Tibial artery (tissue), 4 donors: ENCODE measurements around the gene GPR4.

Experiments used
- DNase-seq, 2 donors: peaks; one replicate each; pipeline ENCODE4 v3.0.0-alpha.2; 2019
- H3K27ac ChIP-seq, 2 donors: fragments of 200-600 bp; sonication (generic) in 1 of 2; 1 replicate in 1 of 2; 2 replicates in 1 of 2; pipeline ENCODE4 v1.5.1; 2018 to 2019; ENCODE audit warnings: mild to moderate bottlenecking in 1 of 2
- H3K27me3 ChIP-seq, 2 donors: fragments of 200-600 bp; sonication (generic) in 1 of 2; one replicate each; pipeline versions ENCODE4 v1.5.1 to v1.6.0; 2016 to 2019
- H3K36me3 ChIP-seq, 3 donors: fragments of 200-600 bp; sonication (generic) in 2 of 3; one replicate each; pipeline ENCODE4 v1.5.1; 2016 to 2019; ENCODE audit warnings: mild to moderate bottlenecking in 2 of 3
- H3K4me1 ChIP-seq, 4 donors: fragments of 200-600 bp; sonication (generic) in 2 of 4; 1 replicate in 3 of 4; 2 replicates in 1 of 4; pipeline ENCODE4 v1.5.1; 2016 to 2019
- H3K4me3 ChIP-seq, 2 donors: fragments of 200-600 bp; sonication (generic) in 1 of 2; 1 replicate in 1 of 2; 2 replicates in 1 of 2; pipeline ENCODE4 v1.5.1; 2018 to 2019; ENCODE audit warnings: mild to moderate bottlenecking in 2 of 2
- H3K9me3 ChIP-seq, 3 donors: fragments of 200-600 bp; sonication (generic) in 1 of 3; one replicate each; pipeline ENCODE4 v1.5.1; 2016 to 2019
- intact Hi-C: fragments of 100-400 bp; cut with DNase I; formaldehyde crosslinking; loops from one replicate; pipeline ENCODE4 v1.15.0; 2023; ENCODE audit warnings: low total_unique reads
- TF ChIP-seq, protein P1 (sequence below), 2 experiments: fragments of 200-600 bp in 1 of 2; fragments of 450-650 bp in 1 of 2; IDR thresholded peaks; one replicate each; pipeline ENCODE4 v1.5.1; 2017 to 2019; ENCODE audit warnings: antibody characterized with exemption in 2 of 2, mild to moderate bottlenecking in 1 of 2, moderate library complexity in 1 of 2

The GPR4 gene

GRCh38 chr19:45556835-45557234 is 45.2 kb downstream of the GPR4 start:
- intact Hi-C loops: no loop called here
- no peaks in the 10 kb centered on the region for H3K9me3 ChIP-seq
- H3K4me3 ChIP-seq: no peak overlapping the region
- H3K27me3 ChIP-seq: no peaks in the 10 kb centered on the region
- DNase-seq: no peak
- no peak overlapping the region for H3K27ac ChIP-seq
- H3K4me1 ChIP-seq: no peaks in the 10 kb centered on the region
- H3K36me3 ChIP-seq: peaks cover 0 to 11% (median 0%) of the 10 kb centered on the region in 3 donors
- TF ChIP-seq, protein P1, sequence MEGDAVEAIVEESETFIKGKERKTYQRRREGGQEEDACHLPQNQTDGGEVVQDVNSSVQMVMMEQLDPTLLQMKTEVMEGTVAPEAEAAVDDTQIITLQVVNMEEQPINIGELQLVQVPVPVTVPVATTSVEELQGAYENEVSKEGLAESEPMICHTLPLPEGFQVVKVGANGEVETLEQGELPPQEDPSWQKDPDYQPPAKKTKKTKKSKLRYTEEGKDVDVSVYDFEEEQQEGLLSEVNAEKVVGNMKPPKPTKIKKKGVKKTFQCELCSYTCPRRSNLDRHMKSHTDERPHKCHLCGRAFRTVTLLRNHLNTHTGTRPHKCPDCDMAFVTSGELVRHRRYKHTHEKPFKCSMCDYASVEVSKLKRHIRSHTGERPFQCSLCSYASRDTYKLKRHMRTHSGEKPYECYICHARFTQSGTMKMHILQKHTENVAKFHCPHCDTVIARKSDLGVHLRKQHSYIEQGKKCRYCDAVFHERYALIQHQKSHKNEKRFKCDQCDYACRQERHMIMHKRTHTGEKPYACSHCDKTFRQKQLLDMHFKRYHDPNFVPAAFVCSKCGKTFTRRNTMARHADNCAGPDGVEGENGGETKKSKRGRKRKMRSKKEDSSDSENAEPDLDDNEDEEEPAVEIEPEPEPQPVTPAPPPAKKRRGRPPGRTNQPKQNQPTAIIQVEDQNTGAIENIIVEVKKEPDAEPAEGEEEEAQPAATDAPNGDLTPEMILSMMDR (IDR thresholded peaks at IDR 0.05): no peak

- Histone ChIP-seq H3K4me3 (no peak overlapping the region), H3K4me1 (no peaks in the 10 kb centered on the region), H3K9me3 (no peaks in the 10 kb centered on the region), H3K27ac (no peak overlapping the region), H3K27me3 (no peaks in the 10 kb centered on the region), H3K36me3 (peaks cover 0 to 17% (median 0%) of the 10 kb centered on the region in 3 donors)
- intact Hi-C loops: no loop called here
- TF ChIP-seq, protein P1 (IDR thresholded peaks at IDR 0.05): no peak
- no peak for DNase-seq
These were observed 47.5 kb downstream of the GPR4 start for GRCh38 chr19:45554481-45554880.

DNA sequence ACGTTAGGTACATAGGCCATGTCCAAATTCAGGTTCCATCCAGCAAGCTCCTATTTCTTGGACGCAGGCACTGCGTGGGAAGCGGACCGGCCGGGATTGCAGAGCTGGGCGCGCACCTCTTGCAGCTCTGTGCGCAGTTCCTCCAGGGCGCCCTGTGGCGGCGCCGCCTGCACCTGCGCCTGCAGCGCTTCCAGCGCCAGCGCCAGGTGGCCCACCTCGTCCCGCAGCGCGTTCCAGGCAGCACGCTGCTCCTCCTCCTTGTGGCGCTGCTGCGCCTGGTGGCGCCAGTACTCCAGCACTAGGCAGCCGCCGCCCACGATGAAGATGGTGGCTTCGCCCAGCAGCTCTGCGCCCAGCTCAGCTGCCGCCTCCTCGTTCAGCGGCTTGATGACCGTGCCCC is 48.5 kb downstream of the GPR4 start:
- no peak overlapping the region for H3K4me3 ChIP-seq
- DNase-seq: no peak
- intact Hi-C loops: no loop called here
- H3K4me1 ChIP-seq: no peaks in the 10 kb centered on the region
- peaks cover 0 to 17% (median 0%) of the 10 kb centered on the region in 3 donors for H3K36me3 ChIP-seq
- no peak overlapping the region for H3K27ac ChIP-seq
- TF ChIP-seq, protein P1 (IDR thresholded peaks at IDR 0.05): no peak
- no peaks in the 10 kb centered on the region for H3K27me3 ChIP-seq
- H3K9me3 ChIP-seq: no peaks in the 10 kb centered on the region

DNA sequence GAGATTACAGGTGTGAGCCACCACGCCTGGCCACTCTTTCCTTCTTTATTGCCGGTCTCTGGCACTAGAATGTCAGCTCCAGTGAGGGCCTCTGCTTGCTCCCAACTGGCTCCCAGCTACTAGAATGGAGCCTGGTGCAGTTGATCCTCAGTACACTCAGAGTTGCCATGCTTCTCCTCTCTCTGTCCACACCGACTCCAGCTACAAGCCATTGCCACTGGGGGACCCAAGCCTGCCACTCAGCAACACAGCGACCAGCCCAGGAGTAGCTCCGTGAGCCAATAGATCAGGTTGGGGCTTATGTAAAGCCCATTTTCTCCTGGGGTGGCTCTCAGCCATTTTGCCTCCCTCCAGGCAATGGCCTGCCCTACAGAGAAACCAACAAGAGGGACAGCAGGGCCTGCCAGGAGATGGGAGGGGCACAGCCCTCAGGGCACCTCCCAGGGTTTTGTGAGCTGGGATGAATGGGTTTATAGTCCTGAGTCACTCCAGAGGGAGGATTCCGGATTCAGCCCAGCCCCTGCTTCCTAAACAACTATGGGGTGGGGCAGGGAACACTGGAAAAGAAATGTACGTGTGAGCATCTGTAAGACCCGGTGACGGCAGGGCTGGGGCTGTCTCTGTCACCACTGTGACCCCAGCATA is 53.9 kb downstream of the GPR4 start:
- Histone ChIP-seq H3K4me3 (no peak overlapping the region), H3K4me1 (no peaks in the 10 kb centered on the region), H3K27ac (no peak overlapping the region), H3K27me3 (no peaks in the 10 kb centered on the region), H3K9me3 (no peaks in the 10 kb centered on the region), H3K36me3 (peaks cover 0 to 10% (median 0%) of the 10 kb centered on the region in 3 donors)
- no peak for DNase-seq
- intact Hi-C loops: no loop called here
- TF ChIP-seq, protein P1 (IDR thresholded peaks at IDR 0.05): no peak

DNA sequence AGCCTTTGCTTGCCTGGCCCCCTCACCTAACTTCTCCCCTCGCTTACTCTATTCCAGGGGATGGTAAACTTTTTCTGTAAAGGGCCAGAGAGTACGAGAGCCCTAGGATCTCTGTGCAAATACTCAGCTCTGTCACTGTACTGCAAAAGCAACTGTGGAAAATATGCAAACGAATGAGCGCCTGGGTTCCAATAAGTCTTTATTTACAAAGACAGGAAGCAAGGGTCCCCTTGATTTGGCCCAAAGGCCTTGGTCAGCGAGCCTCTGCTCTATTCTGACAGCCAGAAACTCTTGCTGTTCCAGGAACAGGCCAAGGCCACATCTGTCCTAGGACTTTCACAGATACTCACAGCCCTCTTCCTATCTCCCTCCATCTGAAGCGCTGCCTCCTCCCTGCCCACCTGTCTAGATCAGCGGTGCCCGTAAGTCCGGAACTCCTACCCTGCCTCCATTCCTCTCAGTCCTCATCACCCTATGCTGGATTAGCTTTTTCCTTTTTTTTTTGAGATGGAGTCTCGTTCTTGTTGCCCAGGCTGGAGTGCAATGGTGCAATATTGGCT is 54.7 kb downstream of the GPR4 start:
- Histone ChIP-seq H3K27me3 (no peaks in the 10 kb centered on the region), H3K4me3 (no peak overlapping the region), H3K27ac (no peak overlapping the region), H3K9me3 (no peaks in the 10 kb centered on the region), H3K36me3 (peaks cover 0 to 6% (median 0%) of the 10 kb centered on the region in 3 donors), H3K4me1 (no peaks in the 10 kb centered on the region)
- TF ChIP-seq, protein P1 (IDR thresholded peaks at IDR 0.05): no peak
- DNase-seq: no peak
- intact Hi-C loops: no loop called here
